MCF 10A (cell line): ENCODE results near the gene SNTB2. TPM values are rescaled to one million over a fixed set of nuclear protein-coding genes. Genes with fewer than 3 reads are reported as not detected.

Experiments used
- BruUV-seq: library from RNA; stranded (reverse); fragments of 400-500 nt; replicated peaks from 2 replicates; lab custom pipeline; 2021; lab: Mats Ljungman, UMichigan
- CTCF ChIA-PET: fragments of 300-600 bp; sonication (Branson Sonifier 250); formaldehyde crosslinking; extraction: SDS; loops from one replicate; lab custom pipeline; 2021; ENCODE audit warnings: antibody characterized with exemption, inconsistent platforms; lab: Yijun Ruan, JAX
- POLR2A ChIA-PET: fragments of 300-600, 350-650 bp; sonication (Branson Sonifier 250); formaldehyde crosslinking; extraction: SDS; loops from one replicate; lab custom pipeline; 2020; ENCODE audit warnings: antibody characterized with exemption, inconsistent platforms; lab: Yijun Ruan, JAX
- DNase-seq: peaks from one replicate; pipeline ENCODE4 v3.0.0-alpha.2; 2018; ENCODE audit not compliant: unreplicated experiment
- H3K27ac Mint-ChIP-seq: one replicate; pipeline ENCODE4 v1.8.0; 2022; ENCODE audit warnings: mild to moderate bottlenecking, low read depth, mixed read lengths; ENCODE audit not compliant: unreplicated experiment
- H3K27me3 Mint-ChIP-seq: one replicate; pipeline ENCODE4 v1.8.0; 2022; ENCODE audit warnings: mixed read lengths; ENCODE audit not compliant: insufficient read depth, unreplicated experiment
- H3K36me3 Mint-ChIP-seq: one replicate; pipeline ENCODE4 v1.8.0; 2022; ENCODE audit warnings: mild to moderate bottlenecking, moderate library complexity, mixed read lengths; ENCODE audit not compliant: insufficient read depth, unreplicated experiment
- H3K4me1 Mint-ChIP-seq: one replicate; pipeline ENCODE4 v1.8.0; 2022; ENCODE audit warnings: mixed read lengths; ENCODE audit not compliant: insufficient read depth, unreplicated experiment
- H3K4me3 Mint-ChIP-seq: one replicate; pipeline ENCODE4 v1.8.0; 2022; ENCODE audit warnings: mild to moderate bottlenecking, moderate library complexity, mixed read lengths; ENCODE audit not compliant: unreplicated experiment
- H3K9me3 Mint-ChIP-seq: one replicate; pipeline ENCODE4 v1.8.0; 2022; ENCODE audit warnings: mixed read lengths; ENCODE audit not compliant: unreplicated experiment
- intact Hi-C: fragments of 100-400 bp; cut with micrococcal nuclease; formaldehyde crosslinking; loops from 2 replicates; pipeline ENCODE4 v1.14.1; 2022
- total RNA-seq: library from RNA; stranded (reverse); gene quantifications from 2 replicates; pipeline ENCODE4 v1.2.3, GENCODE V29; 2022
- TF ChIP-seq, protein P1 (sequence below): fragments of 200-600 bp; IDR thresholded peaks from one replicate; pipeline ENCODE4 v1.8.0; 2022; ENCODE audit warnings: antibody characterized with exemption, mild to moderate bottlenecking; ENCODE audit not compliant: unreplicated experiment

The SNTB2 gene
- total RNA-seq, 1 experiment from 2014 or later = 20.2 TPM

DNA sequence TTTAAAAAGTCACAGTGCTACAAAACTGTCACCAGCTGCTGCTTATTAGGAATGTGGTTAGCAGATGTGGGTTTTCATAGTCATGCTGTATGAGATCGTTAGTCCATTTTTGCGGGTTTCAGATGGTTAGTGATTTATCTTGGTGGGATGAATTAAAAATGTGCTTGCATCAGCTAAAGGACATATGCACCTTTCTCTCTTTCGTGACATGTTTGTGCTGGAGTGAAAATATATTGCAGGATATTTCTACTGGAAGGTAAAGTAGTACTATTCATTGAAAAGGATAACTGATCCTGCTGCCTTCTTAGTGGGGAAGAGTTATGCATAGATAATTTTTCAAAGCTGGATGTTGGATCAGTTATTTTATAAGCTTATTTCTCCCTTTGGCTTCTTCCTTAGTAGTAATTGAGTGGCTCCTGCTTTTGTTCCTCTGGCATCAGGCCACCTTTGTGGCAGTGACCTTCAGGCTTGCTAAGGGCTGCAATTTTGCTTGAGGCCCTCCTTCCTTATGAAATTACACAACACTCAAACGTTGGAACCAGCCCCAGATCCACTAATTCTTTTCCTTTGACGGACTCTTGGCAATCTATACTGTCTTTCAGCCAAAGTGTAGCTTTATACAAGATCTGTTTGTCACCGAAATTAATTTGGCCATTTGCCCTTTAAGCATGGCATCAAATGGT, 7.5 kb upstream of the SNTB2 start:
- BruUV-seq = no TSS peak
- Mint-ChIP-seq H3K27ac (peak overlapping the region; percentile 56), H3K4me1 (peaks cover 23% of the 10 kb centered on the region), H3K9me3 (no peaks in the 10 kb centered on the region), H3K27me3 (no peaks in the 10 kb centered on the region), H3K36me3 (peaks cover 4% of the 10 kb centered on the region), H3K4me3 (peak overlapping the region; percentile 11)
- TF ChIP-seq, protein P1, sequence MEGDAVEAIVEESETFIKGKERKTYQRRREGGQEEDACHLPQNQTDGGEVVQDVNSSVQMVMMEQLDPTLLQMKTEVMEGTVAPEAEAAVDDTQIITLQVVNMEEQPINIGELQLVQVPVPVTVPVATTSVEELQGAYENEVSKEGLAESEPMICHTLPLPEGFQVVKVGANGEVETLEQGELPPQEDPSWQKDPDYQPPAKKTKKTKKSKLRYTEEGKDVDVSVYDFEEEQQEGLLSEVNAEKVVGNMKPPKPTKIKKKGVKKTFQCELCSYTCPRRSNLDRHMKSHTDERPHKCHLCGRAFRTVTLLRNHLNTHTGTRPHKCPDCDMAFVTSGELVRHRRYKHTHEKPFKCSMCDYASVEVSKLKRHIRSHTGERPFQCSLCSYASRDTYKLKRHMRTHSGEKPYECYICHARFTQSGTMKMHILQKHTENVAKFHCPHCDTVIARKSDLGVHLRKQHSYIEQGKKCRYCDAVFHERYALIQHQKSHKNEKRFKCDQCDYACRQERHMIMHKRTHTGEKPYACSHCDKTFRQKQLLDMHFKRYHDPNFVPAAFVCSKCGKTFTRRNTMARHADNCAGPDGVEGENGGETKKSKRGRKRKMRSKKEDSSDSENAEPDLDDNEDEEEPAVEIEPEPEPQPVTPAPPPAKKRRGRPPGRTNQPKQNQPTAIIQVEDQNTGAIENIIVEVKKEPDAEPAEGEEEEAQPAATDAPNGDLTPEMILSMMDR = no peak
- ChIA-PET POLR2A (interaction anchor here (0.6 to 3.1 kb wide), 21 partner anchors 9 to 1707 kb away, joined by 3 to 26 read pairs (median 5); partner anchors contain the start of genes HAS3 and PDF), CTCF (interaction anchor here (0.7 to 2.0 kb wide), 5 partner anchors 10 to 108 kb away, joined by 3 to 7 read pairs (median 3); no protein-coding TSS in a partner anchor)
- peak; percentile 96 for DNase-seq
- intact Hi-C loops = no loop called here

DNA sequence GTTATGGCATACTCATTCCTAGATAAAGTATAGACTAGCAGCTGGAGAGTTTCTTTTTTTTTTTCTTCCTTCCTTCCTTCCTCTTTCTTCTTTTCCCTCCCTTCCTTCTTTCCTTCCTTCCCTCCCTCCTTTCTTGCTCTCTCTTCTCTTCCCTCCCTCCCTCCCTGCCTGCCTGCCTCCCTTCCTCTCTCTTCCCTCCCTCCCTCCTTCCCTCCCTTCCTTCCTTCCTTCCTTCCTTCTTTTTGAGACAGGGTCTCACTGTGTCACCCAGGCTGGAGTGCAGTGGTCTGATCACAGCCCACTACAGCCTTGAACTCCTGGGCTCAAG, 7.0 kb upstream of the SNTB2 start:
- POLR2A ChIA-PET = interaction anchor here (0.6 to 3.1 kb wide), 13 partner anchors 8 to 1707 kb away, joined by 3 to 26 read pairs (median 7); partner anchors contain the start of gene PDF
- intact Hi-C loops = no loop called here
- BruUV-seq = no TSS peak
- peak overlapping the region; percentile 56 for H3K27ac Mint-ChIP-seq
- CTCF ChIA-PET = interaction anchor here (0.6 to 2.0 kb wide), 4 partner anchors 12 to 108 kb away, joined by 3 to 7 read pairs (median 3); no protein-coding TSS in a partner anchor
- H3K4me1 Mint-ChIP-seq = peaks cover 23% of the 10 kb centered on the region
- H3K4me3 Mint-ChIP-seq = no peak overlapping the region
- no peaks in the 10 kb centered on the region for H3K9me3 Mint-ChIP-seq
- no peak for DNase-seq
- TF ChIP-seq, protein P1 = no peak
- H3K27me3 Mint-ChIP-seq = no peaks in the 10 kb centered on the region
- peaks cover 4% of the 10 kb centered on the region for H3K36me3 Mint-ChIP-seq

DNA sequence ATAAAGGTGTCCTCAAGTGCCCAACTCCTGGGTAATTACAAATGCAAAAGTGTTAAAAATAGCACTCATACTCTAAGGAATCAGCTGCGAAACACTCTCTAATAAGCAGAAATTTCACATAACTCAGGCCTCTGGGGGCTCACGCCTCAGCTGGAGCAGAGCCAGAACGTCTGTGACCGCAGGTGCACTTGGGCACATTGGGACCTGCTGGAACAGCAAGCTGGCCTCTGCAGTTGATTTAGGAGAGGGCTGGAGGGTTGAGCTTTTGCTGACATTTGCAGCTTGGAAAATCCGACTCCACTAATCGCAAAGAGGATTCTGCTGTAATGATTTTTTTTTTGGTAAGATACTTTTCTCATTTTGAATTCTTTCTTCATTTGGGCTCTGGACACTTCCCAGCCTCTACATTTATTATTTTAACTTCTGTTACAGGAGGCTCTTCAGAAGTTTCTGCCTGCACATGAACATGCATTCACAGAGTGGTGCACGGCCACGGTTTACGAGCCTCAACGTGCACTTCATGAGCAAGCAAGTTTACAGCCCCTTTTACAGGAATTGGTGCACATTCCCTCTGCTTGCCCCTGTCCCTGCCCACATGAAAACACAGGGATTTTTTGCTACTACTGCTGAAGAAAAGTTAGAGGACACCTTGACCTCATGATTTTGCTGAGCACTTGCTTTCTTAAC, 4.1 kb upstream of the SNTB2 start:
- CTCF ChIA-PET = interaction anchor here (1.1 kb wide), 1 partner anchor 127 kb away, joined by 5 read pairs; no protein-coding TSS in a partner anchor
- H3K27me3 Mint-ChIP-seq = no peaks in the 10 kb centered on the region
- H3K27ac Mint-ChIP-seq = no peak overlapping the region
- TF ChIP-seq, protein P1 = no peak
- peaks cover 4% of the 10 kb centered on the region for H3K36me3 Mint-ChIP-seq
- POLR2A ChIA-PET = interaction anchor here (0.7 to 1.6 kb wide), 4 partner anchors 16 to 120 kb away, joined by 3 to 8 read pairs (median 4); no protein-coding TSS in a partner anchor
- DNase-seq = no peak
- no TSS peak for BruUV-seq
- intact Hi-C loops = no loop called here
- no peaks in the 10 kb centered on the region for H3K9me3 Mint-ChIP-seq
- no peak overlapping the region for H3K4me3 Mint-ChIP-seq
- H3K4me1 Mint-ChIP-seq = peaks cover 18% of the 10 kb centered on the region
